Psoas muscle (tissue), 8 donors: Measurements from ENCODE around the gene IPPK. TPM values are rescaled to one million over a fixed set of nuclear protein-coding genes. Genes with fewer than 3 reads are reported as not detected.
"Not testable (repeated sequence)": the region's sequence is repeated elsewhere in the genome, so short reads cannot be mapped to it uniquely, and the experiment has no call there.

Experiments used
- ATAC-seq, 4 donors: fragments of 200-7000 bp; cut with Tn5 transposase; one replicate each; pipeline ENCODE4 v1.9.1; 2020; ENCODE audit warnings: moderate library complexity in 3 of 4, mild to moderate bottlenecking in 2 of 4
- DNase-seq, 2 donors: peaks; one replicate each; pipeline ENCODE4 v3.0.0-alpha.2; 2020
- H3K27ac ChIP-seq: fragments of 200-600 bp; one replicate; pipeline ENCODE4 v1.8.0; 2022
- H3K27me3 ChIP-seq, 3 donors: fragments of 200-600 bp in 1 of 3; one replicate each; pipeline versions ENCODE4 v1.6.1 to v1.8.0; 2013 to 2022; ENCODE audit warnings: low read length in 2 of 3, mild to moderate bottlenecking in 2 of 3, moderate library complexity in 1 of 3; ENCODE audit not compliant: insufficient read depth in 3 of 3
- H3K36me3 ChIP-seq, 2 donors: fragments of 200-600 bp in 1 of 2; one replicate each; pipeline versions ENCODE4 v1.6.1 to v1.8.0; 2013 to 2022; ENCODE audit warnings: low read depth in 1 of 2, mild to moderate bottlenecking in 1 of 2, moderate library complexity in 1 of 2; ENCODE audit not compliant: insufficient read depth in 1 of 2
- H3K4me1 ChIP-seq: fragments of 200-600 bp; one replicate; pipeline ENCODE4 v1.8.0; 2022
- H3K4me3 ChIP-seq: fragments of 200-600 bp; one replicate; pipeline ENCODE4 v1.8.0; 2022; ENCODE audit warnings: mild to moderate bottlenecking
- H3K9me3 ChIP-seq: fragments of 200-600 bp; one replicate; pipeline ENCODE4 v1.8.0; 2022
- WGBS, 3 donors: extraction: QIAGEN DNeasy Blood & Tissue Kit; methylation state at CpG; one replicate each; pipeline versions ENCODE4 v1.1.6 to v1.1.7; 2013; 5-methylcytosine and 5-hydroxymethylcytosine counted together
- intact Hi-C, 2 donors: fragments of 100-400 bp; cut with DNase I; formaldehyde crosslinking; loops; one replicate each; pipeline versions ENCODE4 v1.11.0 to v1.14.2; 2022
- polyA plus RNA-seq, 3 donors: library from polyadenylated mRNA; stranded (reverse); fragments of 200-250 nt; gene quantifications; one replicate each; pipeline ENCODE4 v1.2.3, GENCODE V29; 2013
- total RNA-seq, 4 donors: library from RNA; stranded (reverse); fragmentation: NEBNext Ultra II Directional in 2 of 4; extraction: Animal tissue kit (Norgen Biotek cat#: 25700) in 2 of 4; gene quantifications; one replicate each; pipeline versions ENCODE4 v1.2.1 to v1.2.4, GENCODE V29; 2021 to 2023
- TF ChIP-seq, protein P1 (sequence below): fragments of 200-600 bp; IDR thresholded peaks from one replicate; pipeline ENCODE4 v1.8.0; 2022; ENCODE audit warnings: antibody characterized with exemption
- donor health status: healthy with polysubstance abuse.
- donor health status: DM: no; HTN: no; CAD: no; lungs with moderate emphysema.
- donor health status: Bipolar disorder and iron deficiency.
- donor health status: healthy.
- donor health status: DM: yes; HTN: yes; CAD: no.
- donor health status: DM: no; HTN: no; CAD: no.
- donor health status: DM: no; HTN: no; CAD: no.
- donor health status: DM: yes; HTN: yes; CAD: no.

The IPPK gene
- total and polyA plus RNA-seq, 7 donors: 3.9 to 10.5 (median 8.5) TPM

- intact Hi-C loops: no loop called here
- 42 to 64% (median 58%) methylated on average over 1 of the region's 1 CpG for WGBS, 3 donors
Measured at GRCh38 chr9:92589923-92590322, 80.0 kb downstream of the IPPK start.

DNA sequence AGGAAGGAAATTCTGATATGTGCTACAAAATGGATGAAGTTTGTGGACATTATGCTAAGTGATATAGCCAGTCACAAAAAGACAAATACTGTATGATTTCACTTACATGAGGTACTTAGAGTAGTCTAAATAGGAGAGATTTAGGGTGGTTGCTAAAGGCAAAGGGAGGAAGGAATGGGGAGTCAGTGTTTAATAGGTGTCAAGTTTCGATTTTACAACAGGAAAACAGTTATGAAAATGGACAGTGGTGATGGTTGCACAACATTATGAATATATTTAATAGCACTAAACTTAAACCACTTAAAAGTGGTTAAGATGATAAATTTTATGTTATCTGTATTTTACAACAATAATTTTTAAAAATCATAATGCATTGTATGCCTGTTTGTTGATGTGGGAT is 93.8 kb downstream of the IPPK start:
- no peak overlapping the region for H3K4me3 ChIP-seq
- no peaks in the 10 kb centered on the region for H3K27me3 ChIP-seq
- no peaks in the 10 kb centered on the region for H3K4me1 ChIP-seq
- TF ChIP-seq, protein P1, sequence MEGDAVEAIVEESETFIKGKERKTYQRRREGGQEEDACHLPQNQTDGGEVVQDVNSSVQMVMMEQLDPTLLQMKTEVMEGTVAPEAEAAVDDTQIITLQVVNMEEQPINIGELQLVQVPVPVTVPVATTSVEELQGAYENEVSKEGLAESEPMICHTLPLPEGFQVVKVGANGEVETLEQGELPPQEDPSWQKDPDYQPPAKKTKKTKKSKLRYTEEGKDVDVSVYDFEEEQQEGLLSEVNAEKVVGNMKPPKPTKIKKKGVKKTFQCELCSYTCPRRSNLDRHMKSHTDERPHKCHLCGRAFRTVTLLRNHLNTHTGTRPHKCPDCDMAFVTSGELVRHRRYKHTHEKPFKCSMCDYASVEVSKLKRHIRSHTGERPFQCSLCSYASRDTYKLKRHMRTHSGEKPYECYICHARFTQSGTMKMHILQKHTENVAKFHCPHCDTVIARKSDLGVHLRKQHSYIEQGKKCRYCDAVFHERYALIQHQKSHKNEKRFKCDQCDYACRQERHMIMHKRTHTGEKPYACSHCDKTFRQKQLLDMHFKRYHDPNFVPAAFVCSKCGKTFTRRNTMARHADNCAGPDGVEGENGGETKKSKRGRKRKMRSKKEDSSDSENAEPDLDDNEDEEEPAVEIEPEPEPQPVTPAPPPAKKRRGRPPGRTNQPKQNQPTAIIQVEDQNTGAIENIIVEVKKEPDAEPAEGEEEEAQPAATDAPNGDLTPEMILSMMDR: no peak
- ATAC-seq (no peak), DNase-seq (no peak)
- H3K27ac ChIP-seq: no peak overlapping the region
- no peaks in the 10 kb centered on the region for H3K36me3 ChIP-seq
- WGBS, 3 donors: 61 to 71% (median 63%) methylated on average over 1 of the region's 1 CpG
- intact Hi-C loops: no loop called here
- H3K9me3 ChIP-seq: no peaks in the 10 kb centered on the region

More at GRCh38 chr9:92589923-92590322, 80.0 kb downstream of the IPPK start:
- no peaks in the 10 kb centered on the region for H3K9me3 ChIP-seq
- H3K4me1 ChIP-seq: peaks cover 5% of the 10 kb centered on the region
- H3K4me3 ChIP-seq: no peak overlapping the region
- no peaks in the 10 kb centered on the region for H3K27me3 ChIP-seq
- H3K36me3 ChIP-seq: no peaks in the 10 kb centered on the region
- TF ChIP-seq, protein P1: no peak
- no peak overlapping the region for H3K27ac ChIP-seq
- DNase-seq (no peak), ATAC-seq (no peak)

GRCh38 chr9:92573612-92574011 is 96.3 kb downstream of the IPPK start:
- DNase-seq, ATAC-seq, H3K9me3 ChIP-seq, intact Hi-C loops, H3K4me3 ChIP-seq, H3K4me1 ChIP-seq, H3K27me3 ChIP-seq, H3K36me3 ChIP-seq, H3K27ac ChIP-seq: not testable (repeated sequence)
- 96 to 98% (median 97%) methylated on average over 14 of the region's 14 CpGs for WGBS, 3 donors

DNA sequence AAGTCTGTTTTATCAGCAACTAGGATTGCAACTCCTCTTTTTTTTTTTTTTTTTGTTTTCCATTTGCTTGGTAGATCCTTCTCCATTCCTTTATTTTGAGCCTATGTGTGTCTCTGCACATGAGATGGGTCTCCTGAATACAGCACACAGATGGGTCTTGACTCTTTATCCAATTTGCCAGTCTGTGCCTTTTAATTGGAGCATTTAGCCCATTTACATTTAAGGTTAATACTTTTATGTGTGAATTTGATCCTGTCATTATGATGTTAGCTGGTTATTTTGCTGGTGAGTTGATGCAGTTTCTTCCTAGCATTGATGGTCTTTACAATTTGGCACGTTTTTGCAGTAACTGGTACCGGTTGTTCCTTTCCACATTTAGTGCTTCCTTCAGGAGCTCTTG is 98.1 kb downstream of the IPPK start:
- H3K27me3 ChIP-seq, H3K9me3 ChIP-seq, DNase-seq, ATAC-seq, intact Hi-C loops, H3K36me3 ChIP-seq, H3K27ac ChIP-seq, H3K4me3 ChIP-seq, H3K4me1 ChIP-seq: not testable (repeated sequence)
- WGBS, 3 donors: 80 to 89% (median 85%) methylated on average over 2 of the region's 2 CpGs

- no peak for DNase-seq
- no peak overlapping the region for H3K27ac ChIP-seq
- H3K36me3 ChIP-seq: no peaks in the 10 kb centered on the region
- H3K4me3 ChIP-seq: no peak overlapping the region
- TF ChIP-seq, protein P1: no peak
- no peak for ATAC-seq
- H3K4me1 ChIP-seq: peaks cover 16% of the 10 kb centered on the region
- intact Hi-C loops: no loop called here
- WGBS, 3 donors: 35 to 37% (median 37%) methylated on average over 2 of the region's 2 CpGs
- H3K9me3 ChIP-seq: no peaks in the 10 kb centered on the region
- no peaks in the 10 kb centered on the region for H3K27me3 ChIP-seq
Measured at GRCh38 chr9:92564982-92565381, 104.9 kb downstream of the IPPK start.

DNA sequence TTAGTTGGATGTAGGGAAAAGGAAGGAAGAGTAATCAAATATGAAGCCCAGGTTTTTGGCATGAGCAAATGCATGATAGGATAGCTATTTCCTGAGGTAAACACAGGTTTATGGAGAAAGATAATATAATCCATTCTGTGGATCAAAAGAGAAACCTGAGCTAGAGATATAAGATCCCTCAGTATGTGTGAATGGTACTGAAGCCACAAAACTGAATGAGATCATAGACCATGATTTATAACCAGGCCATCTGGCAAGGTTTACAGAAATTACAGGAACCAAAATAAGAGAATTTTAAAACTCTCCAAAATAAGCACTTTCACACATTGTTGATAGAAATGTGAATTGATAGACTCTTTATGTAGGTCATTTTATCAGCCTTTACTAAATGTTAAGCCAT is 105.4 kb downstream of the IPPK start:
- Histone ChIP-seq H3K27ac (no peak overlapping the region), H3K4me3 (no peak overlapping the region), H3K36me3 (no peaks in the 10 kb centered on the region), H3K4me1 (peaks cover 16% of the 10 kb centered on the region), H3K9me3 (no peaks in the 10 kb centered on the region), H3K27me3 (no peaks in the 10 kb centered on the region)
- intact Hi-C loops: no loop called here
- no peak for DNase-seq
- ATAC-seq: no peak
- TF ChIP-seq, protein P1: no peak
